Keratinocyte (primary cell): Measurements from ENCODE around the gene NXN.

ENCODE experiments used
- CTCF ChIP-seq, 3 experiments: IDR thresholded peaks in 1 of 3; conservative IDR thresholded peaks in 1 of 3; optimal IDR thresholded peaks in 1 of 3; 2 replicates in 2 of 3; 3 replicates in 1 of 3; pipeline versions ENCODE3 to v1.5.1; 2011; ENCODE audit warnings: low read length in 3 of 3, mild to moderate bottlenecking in 3 of 3, moderate library complexity in 2 of 3, control low read depth in 1 of 3, inconsistent platforms in 1 of 3; ENCODE audit not compliant: insufficient read depth in 2 of 3; ENCODE audit errors: extremely low read depth in 1 of 3
- EZH2 ChIP-seq: IDR thresholded peaks from one replicate; pipeline ENCODE4 v1.6.1; 2012; ENCODE audit warnings: inconsistent platforms, mild to moderate bottlenecking, low read length, moderate library complexity

- TF ChIP-seq CTCF (optimal IDR thresholded peaks at IDR 0.05 in 1 of 3, IDR thresholded peaks at IDR 0.05 in 1 of 3, conservative IDR thresholded peaks at IDR 0.05 in 1 of 3; ENCODE audit: extremely low read depth in 1 of 3, insufficient read depth in 2 of 3, low read length in 3 of 3) (no peak), EZH2 (no peak)
These were observed 90.6 kb downstream of the NXN start for GRCh38 chr17:888998-889441.
